ENCODE measurements around the gene ZNF497. TPM values are rescaled to one million over a fixed set of nuclear protein-coding genes. Genes with fewer than 3 reads are reported as not detected.

ZNF497 gene
- total and polyA plus RNA-seq, 9 of the 15 experiments (the other 6 are each of a cell fraction or from before 2014, with no cell fraction given): 0.06 to 0.98 (median 0.44) TPM; not detected in 1

GRCh38 chr19:58400916-58401839 lies 38.6 kb upstream of the ZNF497 start (continued):
- TF ChIP-seq JUND (IDR thresholded peaks at IDR 0.05; ENCODE audit: borderline replicate concordance, low read depth, low read length) (0 out of 2 replicates have a peak, but pooled peaks have one; percentile 4), JUND (tag; IDR thresholded peaks at IDR 0.05; ENCODE audit: borderline replicate concordance, low read depth, low read length) (no peak; the same call in 2 of the 3 replicates), FUS (optimal IDR thresholded peaks at IDR 0.05; ENCODE audit: low read depth, low read length) (no peak), ZNF766 (CRISPR knock-in tag; conservative IDR thresholded peaks at IDR 0.05) (no peak), ZNF324 (CRISPR knock-in tag; IDR thresholded peaks at IDR 0.05) (no peak), KDM4B (IDR thresholded peaks at IDR 0.05; ENCODE audit: borderline replicate concordance in 2 of 2, low read depth in 1 of 2) (no peak; a peak in 1 of 4 replicates), ADNP (tag; IDR thresholded peaks at IDR 0.05) (no peak), GTF2B (IDR thresholded peaks at IDR 0.05; ENCODE audit: extremely low read depth, insufficient read length) (no peak), TFAM (CRISPR knock-in tag; conservative IDR thresholded peaks at IDR 0.05) (no peak), LEF1 (IDR thresholded peaks at IDR 0.05) (no peak), ZNF316 (IDR thresholded peaks at IDR 0.05) (no peak), NCOA2 (IDR thresholded peaks at IDR 0.05; ENCODE audit: partially characterized antibody in 2 of 2) (no peak), SMARCE1 (IDR thresholded peaks at IDR 0.05) (no peak; the same call in 1 of the 2 replicates), TEAD2 (tag; IDR thresholded peaks at IDR 0.05) (no peak), ZEB2 (IDR thresholded peaks at IDR 0.05) (no peak), TAF9B (IDR thresholded peaks at IDR 0.05; ENCODE audit: partially characterized antibody) (no peak), HINFP (tag; conservative IDR thresholded peaks at IDR 0.05; ENCODE audit: low read depth) (no peak), ZNF79 (CRISPR knock-in tag; IDR thresholded peaks at IDR 0.05; ENCODE audit: low read depth) (no peak), ZFP1 (CRISPR knock-in tag; IDR thresholded peaks at IDR 0.05) (no peak), CCNT2 (IDR thresholded peaks at IDR 0.05; ENCODE audit: borderline replicate concordance, extremely low read depth, insufficient read length, low read depth, low read length) (peak; percentile 48), ETS1 (conservative IDR thresholded peaks at IDR 0.05; ENCODE audit: control insufficient read depth, low read depth, low read length) (no peak), THAP12 (CRISPR knock-in tag; IDR thresholded peaks at IDR 0.05) (peak; percentile 45; the same call in 1 of the 2 replicates), ZNF778 (CRISPR knock-in tag; IDR thresholded peaks at IDR 0.05) (no peak)

Measured in K562 (cell line).